Mucosa of descending colon (tissue), 3 donors: Measurements from ENCODE around the gene PRKAR1B. TPM values are rescaled to one million over a fixed set of nuclear protein-coding genes. Genes with fewer than 3 reads are reported as not detected.
A peak's percentile ranks its signal among the peaks of the same experiment; 100 is the strongest.
"Not testable (repeated sequence)": the region's sequence is repeated elsewhere in the genome, so short reads cannot be mapped to it uniquely, and the experiment has no call there.

Experiments
- ATAC-seq: fragments of 200-7000 bp; cut with Tn5 transposase; one replicate; pipeline ENCODE4 v1.9.1; 2020; ENCODE audit warnings: mild to moderate bottlenecking, moderate library complexity
- DNase-seq, 3 donors: peaks; one replicate each; pipeline ENCODE4 v3.0.0-alpha.2; 2020
- H3K36me3 ChIP-seq: fragments of 200-600 bp; one replicate; pipeline ENCODE4 v1.8.0; 2021; ENCODE audit warnings: low read depth, mild to moderate bottlenecking
- H3K4me1 ChIP-seq: fragments of 200-600 bp; one replicate; pipeline ENCODE4 v1.8.0; 2021; ENCODE audit warnings: low read depth, mild to moderate bottlenecking
- H3K4me3 ChIP-seq: fragments of 200-600 bp; one replicate; pipeline ENCODE4 v1.8.0; 2021; ENCODE audit warnings: mild to moderate bottlenecking
- H3K9me3 ChIP-seq: fragments of 200-600 bp; one replicate; pipeline ENCODE4 v1.8.0; 2021; ENCODE audit warnings: mild to moderate bottlenecking
- intact Hi-C, 2 donors: fragments of 100-400 bp; cut with DNase I in 1 of 2; cut with micrococcal nuclease in 1 of 2; formaldehyde crosslinking; loops; one replicate each; pipeline versions ENCODE4 v1.11.0 to v1.11.1; 2022; cut with DNase I, micrococcal nuclease
- total RNA-seq, 3 donors: library from RNA; stranded (reverse); fragmentation: NEBNext Ultra II Directional in 2 of 3; extraction: Animal tissue kit (Norgen Biotek cat#: 25700) in 2 of 3; gene quantifications; one replicate each; pipeline versions ENCODE4 v1.2.1 to v1.2.4, GENCODE V29; 2021 to 2023
- TF ChIP-seq, protein P1 (sequence below): fragments of 200-600 bp; IDR thresholded peaks from one replicate; pipeline ENCODE4 v1.8.0; 2022; ENCODE audit warnings: antibody characterized with exemption, mild to moderate bottlenecking
- donor health status: DM: no; HTN: no; CAD: no; lungs with moderate emphysema.
- donor health status: DM: no; HTN: no; CAD: no.
- donor health status: DM: no; HTN: yes; CAD: no.

The PRKAR1B gene
- total RNA-seq, 3 donors from 2014 or later = 10.1 to 24.5 (median 24.4) TPM

DNA sequence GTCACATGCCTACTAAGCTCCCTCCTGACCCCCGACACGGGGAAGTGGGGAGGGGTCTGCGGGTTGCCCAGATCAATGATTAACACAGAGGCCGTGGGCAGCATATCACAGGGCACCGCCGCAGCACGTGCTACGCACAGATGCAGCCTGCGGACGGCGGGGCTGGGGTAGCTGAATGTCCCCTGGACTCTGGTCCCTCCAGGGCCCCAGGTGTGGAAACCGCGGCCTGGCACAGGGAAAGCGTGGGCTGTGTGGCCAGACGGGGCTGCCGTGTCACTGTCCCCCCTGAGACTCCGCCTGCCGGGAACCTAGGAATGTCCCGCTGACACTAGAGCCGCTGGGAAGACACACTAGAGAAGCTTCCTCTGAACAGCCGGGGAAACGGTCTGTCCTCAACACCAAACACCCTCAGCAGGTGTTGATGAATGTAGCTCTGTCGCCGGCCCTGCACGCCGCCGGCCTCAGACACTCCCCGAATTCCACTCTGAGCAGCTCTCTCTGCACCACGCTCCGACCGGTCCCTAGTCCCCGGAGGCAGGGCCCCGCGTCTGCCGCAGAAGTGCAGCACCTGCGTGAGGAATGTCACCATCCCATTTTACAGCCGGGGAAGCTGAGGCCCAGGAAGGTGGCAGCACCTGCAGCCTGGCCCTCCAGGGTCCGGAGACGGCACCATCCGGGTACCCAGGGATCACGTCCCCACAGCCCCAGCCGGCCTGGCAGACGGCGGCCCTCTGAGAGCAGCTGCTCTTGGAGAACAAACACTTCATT, 174.0 kb downstream of the PRKAR1B start:
- H3K9me3 ChIP-seq = no peaks in the 10 kb centered on the region
- peak; percentile 65 for ATAC-seq
- intact Hi-C loops = no loop called here
- DNase-seq = no peak
- H3K4me1 ChIP-seq = no peaks in the 10 kb centered on the region
- no peaks in the 10 kb centered on the region for H3K36me3 ChIP-seq
- no peak overlapping the region for H3K4me3 ChIP-seq
- TF ChIP-seq, protein P1, sequence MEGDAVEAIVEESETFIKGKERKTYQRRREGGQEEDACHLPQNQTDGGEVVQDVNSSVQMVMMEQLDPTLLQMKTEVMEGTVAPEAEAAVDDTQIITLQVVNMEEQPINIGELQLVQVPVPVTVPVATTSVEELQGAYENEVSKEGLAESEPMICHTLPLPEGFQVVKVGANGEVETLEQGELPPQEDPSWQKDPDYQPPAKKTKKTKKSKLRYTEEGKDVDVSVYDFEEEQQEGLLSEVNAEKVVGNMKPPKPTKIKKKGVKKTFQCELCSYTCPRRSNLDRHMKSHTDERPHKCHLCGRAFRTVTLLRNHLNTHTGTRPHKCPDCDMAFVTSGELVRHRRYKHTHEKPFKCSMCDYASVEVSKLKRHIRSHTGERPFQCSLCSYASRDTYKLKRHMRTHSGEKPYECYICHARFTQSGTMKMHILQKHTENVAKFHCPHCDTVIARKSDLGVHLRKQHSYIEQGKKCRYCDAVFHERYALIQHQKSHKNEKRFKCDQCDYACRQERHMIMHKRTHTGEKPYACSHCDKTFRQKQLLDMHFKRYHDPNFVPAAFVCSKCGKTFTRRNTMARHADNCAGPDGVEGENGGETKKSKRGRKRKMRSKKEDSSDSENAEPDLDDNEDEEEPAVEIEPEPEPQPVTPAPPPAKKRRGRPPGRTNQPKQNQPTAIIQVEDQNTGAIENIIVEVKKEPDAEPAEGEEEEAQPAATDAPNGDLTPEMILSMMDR = no peak

DNA sequence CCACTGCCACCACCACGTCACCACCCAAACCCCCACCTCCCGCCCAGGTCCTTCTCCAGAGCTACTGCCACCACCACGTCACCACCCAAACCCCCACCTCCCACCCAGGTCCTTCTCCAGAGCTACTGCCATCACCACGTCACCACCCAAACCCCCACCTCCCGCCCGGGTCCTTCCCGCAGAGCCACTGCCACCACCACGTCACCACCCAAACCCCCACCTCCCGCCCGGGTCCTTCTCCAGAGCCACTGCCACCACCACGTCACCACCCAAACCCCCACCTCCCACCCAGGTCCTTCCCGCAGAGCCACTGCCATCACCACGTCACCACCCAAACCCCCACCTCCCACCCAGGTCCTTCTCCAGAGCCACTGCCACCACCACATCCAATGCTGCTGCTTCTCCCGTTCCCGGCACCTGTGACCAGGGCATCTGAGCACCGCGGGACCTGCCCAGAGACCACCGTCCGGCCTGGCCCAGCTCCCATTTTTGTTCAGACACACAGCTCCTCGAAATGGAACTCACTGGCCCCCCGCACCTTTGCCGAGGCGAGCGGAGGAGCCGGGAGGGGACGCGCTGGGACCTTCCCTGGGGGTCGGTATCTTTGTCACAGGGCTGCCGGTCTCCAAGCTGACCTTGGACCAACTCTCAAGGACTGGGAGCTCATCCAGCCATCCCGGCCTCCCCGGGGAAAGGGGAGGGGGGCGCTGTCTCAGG, 174.8 kb downstream of the PRKAR1B start:
- H3K36me3 ChIP-seq, ATAC-seq, H3K4me1 ChIP-seq, H3K4me3 ChIP-seq, intact Hi-C loops, H3K9me3 ChIP-seq: not testable (repeated sequence)
- peak in 1 of 3 donors; percentile 34 for DNase-seq

DNA sequence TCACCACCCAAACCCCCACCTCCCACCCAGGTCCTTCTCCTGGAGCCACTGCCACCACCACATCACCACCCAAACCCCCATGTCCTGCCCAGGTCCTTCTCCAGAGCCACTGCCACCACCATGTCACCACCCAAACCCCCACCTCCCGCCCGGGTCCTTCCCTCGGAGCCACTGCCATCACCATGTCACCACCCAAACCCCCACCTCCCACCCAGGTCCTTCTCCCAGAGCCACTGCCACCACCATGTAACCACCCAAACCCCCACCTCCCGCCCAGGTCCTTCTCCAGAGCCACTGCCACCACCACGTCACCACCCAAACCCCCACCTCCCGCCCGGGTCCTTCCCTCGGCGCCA, 175.5 kb downstream of the PRKAR1B start:
- intact Hi-C loops, ATAC-seq, H3K4me1 ChIP-seq, H3K36me3 ChIP-seq, H3K9me3 ChIP-seq, H3K4me3 ChIP-seq: not testable (repeated sequence)
- DNase-seq = peak in 1 of 3 donors; percentile 25

DNA sequence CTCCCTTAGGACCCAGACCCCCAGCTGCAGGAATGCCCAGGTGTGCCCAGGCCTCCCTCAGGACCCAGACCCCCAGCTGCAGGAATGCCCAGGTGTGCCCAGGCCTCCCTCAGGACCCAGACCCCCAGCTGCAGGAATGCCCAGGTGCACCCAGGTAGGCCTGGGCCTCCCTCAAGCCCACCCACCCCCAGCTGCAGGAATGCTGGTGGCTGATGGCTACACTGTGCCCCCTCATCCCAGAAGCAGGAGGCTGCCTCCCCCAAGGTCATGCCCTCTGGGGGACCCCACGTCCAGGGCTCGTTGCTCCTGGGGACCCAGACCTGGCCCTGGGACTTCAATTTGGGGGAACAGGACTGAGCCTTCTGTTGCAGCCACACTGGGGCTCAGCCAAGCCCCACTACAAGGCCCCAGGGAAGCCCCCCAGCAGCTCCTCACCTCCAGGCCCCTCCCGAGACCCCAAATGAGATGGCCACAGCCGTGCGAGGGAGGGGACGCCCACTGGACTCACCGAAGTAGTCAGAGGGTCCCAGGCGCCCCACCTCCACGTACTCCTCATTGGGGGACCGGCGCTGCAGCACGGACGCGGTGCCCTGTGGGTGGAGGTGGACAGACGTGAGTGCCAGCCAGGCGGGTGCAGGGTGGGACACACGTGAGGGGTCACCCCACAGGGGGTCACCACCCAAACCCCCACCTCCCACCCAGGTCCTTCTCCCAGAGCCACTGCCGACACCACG, 176.0 kb downstream of the PRKAR1B start:
- TF ChIP-seq, protein P1 = no peak

DNA sequence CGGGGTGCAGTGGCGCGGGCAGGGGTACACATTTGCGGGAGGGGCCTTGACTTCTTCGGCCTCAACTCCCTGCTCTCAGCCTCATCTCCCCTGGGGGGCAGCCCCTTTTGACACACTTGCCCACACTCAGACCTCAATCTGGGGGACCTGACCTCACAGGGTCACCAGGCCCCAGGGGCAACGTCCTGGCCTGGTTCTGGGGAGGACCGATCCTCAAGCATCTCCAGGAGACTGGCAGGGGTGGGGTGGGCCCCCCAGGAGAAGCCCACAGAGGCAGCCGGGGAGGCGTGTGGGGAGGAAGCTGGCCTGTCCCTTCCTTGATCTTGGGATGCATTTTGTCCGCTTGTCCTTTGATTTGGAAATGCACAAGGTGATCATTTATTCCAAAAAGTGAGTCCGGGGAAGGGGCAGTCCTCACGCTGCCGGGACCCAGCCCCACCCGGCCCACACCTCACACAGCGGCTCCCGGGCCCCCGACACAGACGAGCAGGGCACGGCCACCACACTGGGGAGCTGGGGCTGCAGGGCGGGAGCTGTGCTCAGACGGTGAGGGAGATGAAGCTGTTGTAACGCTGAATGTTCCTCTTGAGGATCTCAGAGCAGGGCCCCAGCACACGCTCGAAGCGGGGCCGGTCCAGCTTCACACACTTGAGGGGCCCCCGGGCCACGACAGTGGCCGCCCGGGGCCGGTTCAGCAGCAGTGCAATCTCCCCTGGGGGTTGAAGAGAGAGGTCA, 177.0 kb downstream of the PRKAR1B start:
- Histone ChIP-seq H3K4me3 (no peak overlapping the region), H3K9me3 (no peaks in the 10 kb centered on the region), H3K36me3 (no peaks in the 10 kb centered on the region), H3K4me1 (no peaks in the 10 kb centered on the region)
- no peak for ATAC-seq
- DNase-seq = peak in 1 of 3 donors; percentile 28
- intact Hi-C loops = no loop called here
- TF ChIP-seq, protein P1 = no peak

More for the DNA sequence above, 176.0 kb downstream of the PRKAR1B start:
- DNase-seq = peak in 1 of 3 donors; percentile 46
- intact Hi-C loops = no loop called here
- Histone ChIP-seq H3K36me3 (no peaks in the 10 kb centered on the region), H3K4me1 (no peaks in the 10 kb centered on the region), H3K9me3 (no peaks in the 10 kb centered on the region), H3K4me3 (no peak overlapping the region)
- ATAC-seq = no peak
